ENCODE measurements around the gene SRRM4.

Gene SRRM4

DNA sequence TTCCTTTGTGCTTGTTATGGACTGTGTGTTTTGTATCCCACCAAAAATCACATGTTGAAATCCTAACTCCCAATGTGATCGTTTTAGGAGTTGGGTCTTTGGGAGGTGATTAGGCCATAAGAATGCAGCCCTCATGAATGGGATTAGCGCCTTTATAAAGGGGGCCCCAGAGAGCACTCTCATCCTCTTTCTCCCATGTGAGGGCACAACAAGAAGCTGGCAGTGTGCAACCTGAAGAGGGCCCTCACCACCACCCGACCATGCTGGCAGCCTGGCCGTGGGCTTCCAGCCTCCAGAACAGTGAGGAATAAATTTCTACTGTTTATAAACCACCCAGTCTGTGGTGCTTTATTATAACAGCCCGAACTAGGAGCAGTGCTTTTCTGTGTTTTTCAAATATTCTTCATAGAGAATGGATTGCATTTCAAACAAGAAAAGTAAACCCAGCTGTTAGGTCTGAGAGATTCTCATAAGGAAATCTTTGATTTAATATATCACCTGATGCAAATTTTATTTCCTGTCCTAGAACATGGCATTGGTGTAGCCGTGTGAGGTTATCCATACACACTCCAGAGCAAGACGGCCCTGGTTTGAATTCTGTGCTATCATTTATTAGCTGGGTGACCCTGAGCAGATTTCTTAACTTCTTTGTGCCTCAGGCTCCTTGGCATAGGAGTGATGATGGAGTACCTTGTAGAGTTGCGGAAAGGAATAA, 225.2 kb downstream of the SRRM4 start:
- no peak for FAIRE-seq

- FAIRE-seq = no peak
Measured at GRCh38 chr12:119207063-119207560, 225.8 kb downstream of the SRRM4 start.

- no peak for FAIRE-seq
Measured at GRCh38 chr12:119208626-119209061, 227.3 kb downstream of the SRRM4 start.

GRCh38 chr12:119211884-119212283, 230.5 kb downstream of the SRRM4 start:
- no peak for FAIRE-seq
